PC-9 (cell line): Measurements from ENCODE around the gene BTG3. TPM values are rescaled to one million over a fixed set of nuclear protein-coding genes. Genes with fewer than 3 reads are reported as not detected.

Source experiments
- BruUV-seq: library from RNA; stranded (reverse); fragments of 400-500 nt; replicated peaks from 2 replicates; lab custom pipeline; 2021; lab: Mats Ljungman, UMichigan
- CTCF ChIA-PET: fragments of 300-600 bp; sonication (Branson Sonifier 250); formaldehyde crosslinking; loops from one replicate; lab custom pipeline; 2022; ENCODE audit warnings: antibody characterized with exemption; lab: Charles Lee
- POLR2A ChIA-PET: fragments of 300-600 bp; sonication (Branson Sonifier 250); formaldehyde crosslinking; loops from one replicate; lab custom pipeline; 2022; ENCODE audit warnings: antibody characterized with exemption; ENCODE audit not compliant: unreplicated experiment; lab: Charles Lee
- DNase-seq, 2 experiments: peaks; one replicate each; pipeline versions ENCODE4 v3.0.0 to v3.0.0-alpha.2; 2015 to 2022; ENCODE audit warnings: mixed read lengths in 1 of 2
- H2AFZ ChIP-seq: fragments of 200-600 bp; sonication (generic); 2 replicates; pipeline ENCODE4 v1.8.1; 2017; ENCODE audit warnings: antibody characterized with exemption
- H3F3A ChIP-seq: fragments of 200-600 bp; sonication (generic); 2 replicates; pipeline ENCODE4 v1.8.1; 2017; ENCODE audit warnings: antibody characterized with exemption, mild to moderate bottlenecking, low read depth; ENCODE audit not compliant: insufficient read depth
- H3K27ac ChIP-seq: fragments of 200-600 bp; sonication (generic); 2 replicates; pipeline ENCODE4 v1.6.1; 2016; ENCODE audit warnings: mixed run types
- H3K27me3 ChIP-seq: fragments of 200-600 bp; sonication (generic); 2 replicates; pipeline ENCODE4 v1.6.1; 2016; ENCODE audit warnings: low read depth, mixed run types; ENCODE audit not compliant: insufficient read depth
- H3K36me3 ChIP-seq: fragments of 200-600 bp; sonication (generic); 2 replicates; pipeline ENCODE4 v1.6.1; 2016; ENCODE audit warnings: low read depth, mixed run types
- H3K4me1 ChIP-seq: fragments of 200-600 bp; sonication (generic); replicated peaks from 2 replicates; pipeline ENCODE4 v1.6.1; 2016; ENCODE audit warnings: mixed run types; ENCODE audit not compliant: insufficient read depth
- H3K4me2 ChIP-seq: fragments of 200-600 bp; sonication (generic); 2 replicates; pipeline ENCODE4 v1.6.1; 2017; ENCODE audit warnings: mixed run types
- H3K4me3 ChIP-seq: fragments of 200-600 bp; sonication (generic); 2 replicates; pipeline ENCODE4 v1.6.1; 2016; ENCODE audit warnings: mixed run types
- H3K79me2 ChIP-seq: fragments of 200-600 bp; sonication (generic); 2 replicates; pipeline ENCODE4 v1.6.1; 2017; ENCODE audit warnings: low read depth, mixed run types
- H3K9me2 ChIP-seq: fragments of 200-600 bp; sonication (generic); 2 replicates; pipeline ENCODE4 v1.8.1; 2017; ENCODE audit warnings: mild to moderate bottlenecking; ENCODE audit not compliant: insufficient read depth
- H3K9me3 ChIP-seq: fragments of 200-600 bp; sonication (generic); 2 replicates; pipeline ENCODE4 v1.8.1; 2016; ENCODE audit warnings: low read depth; ENCODE audit not compliant: insufficient read depth
- H4K20me1 ChIP-seq: fragments of 200-600 bp; sonication (generic); 2 replicates; pipeline ENCODE4 v1.8.1; 2017; ENCODE audit not compliant: insufficient read depth
- CTCF ChIP-seq: fragments of 200-600 bp; sonication (generic); conservative IDR thresholded peaks from 2 replicates; pipeline ENCODE4 v1.6.1; 2017; ENCODE audit warnings: mixed run types, antibody characterized with exemption, mild to moderate bottlenecking, moderate library complexity
- EZH2 ChIP-seq: fragments of 200-600 bp; sonication (generic); IDR thresholded peaks from 2 replicates; pipeline ENCODE4 v1.8.0; 2017; ENCODE audit warnings: antibody characterized with exemption, low read depth
- intact Hi-C: fragments of 100-400 bp; cut with micrococcal nuclease; formaldehyde crosslinking; loops from one replicate; pipeline ENCODE4 v1.10.0; 2022; ENCODE audit not compliant: unreplicated experiment
- total RNA-seq: library from RNA; stranded (reverse); gene quantifications from 2 replicates; pipeline ENCODE4 v1.2.3, GENCODE V29; 2021

The BTG3 gene
- total RNA-seq, 1 experiment from 2014 or later = 24.3 TPM

DNA sequence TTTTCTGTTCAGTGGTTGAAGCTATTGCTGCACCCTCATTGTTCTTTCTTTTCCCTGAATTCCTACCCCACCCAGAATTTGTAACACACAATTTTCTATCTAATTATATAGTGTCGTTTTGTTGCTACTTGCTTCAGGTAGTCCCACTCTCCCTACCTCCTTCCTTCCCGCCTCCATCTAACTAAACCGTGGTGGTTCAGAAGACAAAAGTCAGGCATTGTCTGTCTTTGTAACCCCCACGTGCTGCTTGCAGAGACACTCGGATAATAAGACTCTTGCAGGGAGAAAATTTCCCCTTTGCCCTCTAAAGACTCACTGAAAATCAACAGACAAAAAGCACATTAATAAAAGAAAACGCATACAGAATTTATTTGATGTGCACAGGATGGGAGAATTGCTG is 46.2 kb upstream of the BTG3 start:
- Histone ChIP-seq H3K27ac (no peak overlapping the region), H3F3A (no peaks in the 10 kb centered on the region), H3K4me1 (peaks cover 4% of the 10 kb centered on the region; the same call in 1 of the 2 replicates), H3K36me3 (no peaks in the 10 kb centered on the region), H3K9me3 (no peaks in the 10 kb centered on the region), H3K9me2 (no peaks in the 10 kb centered on the region), H4K20me1 (no peaks in the 10 kb centered on the region), H3K27me3 (no peaks in the 10 kb centered on the region), H2AFZ (no peak overlapping the region), H3K79me2 (no peaks in the 10 kb centered on the region), H3K4me3 (no peak overlapping the region), H3K4me2 (no peak overlapping the region)
- intact Hi-C loops = no loop called here
- no peak for DNase-seq
- BruUV-seq = no TSS peak
- ChIA-PET CTCF (no interaction called here), POLR2A (no interaction called here)
- TF ChIP-seq EZH2 = no peak
- no peak for TF ChIP-seq CTCF

- H3K4me3 ChIP-seq = no peak overlapping the region
- no peaks in the 10 kb centered on the region for H3K9me2 ChIP-seq
- intact Hi-C loops = no loop called here
- H3K36me3 ChIP-seq = no peaks in the 10 kb centered on the region
- H3K4me1 ChIP-seq = no peaks in the 10 kb centered on the region
- POLR2A ChIA-PET = no interaction called here
- no peaks in the 10 kb centered on the region for H3K9me3 ChIP-seq
- no peak overlapping the region for H3K4me2 ChIP-seq
- H3K27ac ChIP-seq = no peak overlapping the region
- no peaks in the 10 kb centered on the region for H3K27me3 ChIP-seq
- no peak overlapping the region for H2AFZ ChIP-seq
- no TSS peak for BruUV-seq
- H3K79me2 ChIP-seq = no peaks in the 10 kb centered on the region
- CTCF ChIA-PET = no interaction called here
- TF ChIP-seq EZH2 (no peak), CTCF (no peak)
- DNase-seq = no peak
- no peaks in the 10 kb centered on the region for H3F3A ChIP-seq
- H4K20me1 ChIP-seq = no peaks in the 10 kb centered on the region
These were observed 38.8 kb upstream of the BTG3 start for GRCh38 chr21:17651526-17651925.

- intact Hi-C loops = no loop called here
- ChIA-PET CTCF (no interaction called here), POLR2A (no interaction called here)
- H3K9me3 ChIP-seq = no peaks in the 10 kb centered on the region
- no peak overlapping the region for H2AFZ ChIP-seq
- no peak overlapping the region for H3K4me3 ChIP-seq
- no peaks in the 10 kb centered on the region for H4K20me1 ChIP-seq
- no peaks in the 10 kb centered on the region for H3K4me1 ChIP-seq
- no peak for DNase-seq
- TF ChIP-seq EZH2 (no peak), CTCF (no peak)
- H3K27me3 ChIP-seq = no peaks in the 10 kb centered on the region
- no peaks in the 10 kb centered on the region for H3K79me2 ChIP-seq
- BruUV-seq = no TSS peak
- H3F3A ChIP-seq = no peaks in the 10 kb centered on the region
- H3K4me2 ChIP-seq = no peak overlapping the region
- H3K36me3 ChIP-seq = no peaks in the 10 kb centered on the region
- H3K27ac ChIP-seq = no peak overlapping the region
- H3K9me2 ChIP-seq = no peaks in the 10 kb centered on the region
These were observed 37.6 kb upstream of the BTG3 start for GRCh38 chr21:17650292-17650691.
